GM12878 (cell line): Measurements from ENCODE around the gene TYW1B. TPM values are rescaled to one million over a fixed set of nuclear protein-coding genes. Genes with fewer than 3 reads are reported as not detected.
"Not testable (repeated sequence)": the region's sequence is repeated elsewhere in the genome, so short reads cannot be mapped to it uniquely, and the experiment has no call there.

Source experiments
- ATAC-seq: fragments of 200-7000 bp; cut with Tn5 transposase; 3 replicates; pipeline ENCODE4 v1.9.1; 2020; ENCODE audit warnings: mild to moderate bottlenecking, moderate library complexity
- BruUV-seq: library from RNA; stranded (reverse); fragments of 400-500 nt; replicated peaks from 2 replicates; lab custom pipeline; 2021; lab: Mats Ljungman, UMichigan
- CTCF ChIA-PET: fragments of 300-600 bp; sonication (Branson Sonifier 250); formaldehyde crosslinking; extraction: SDS; loops from one replicate; lab custom pipeline; 2021; ENCODE audit warnings: inconsistent platforms; lab: Yijun Ruan, JAX
- POLR2A ChIA-PET: fragments of 350-600 bp; formaldehyde crosslinking; extraction: SDS; loops from one replicate; lab custom pipeline; 2021; ENCODE audit warnings: inconsistent platforms; lab: Charles Lee
- RAD21 ChIA-PET: fragments of 300-600 bp; sonication (Branson Sonifier 250); formaldehyde crosslinking; loops from one replicate; lab custom pipeline; 2023; ENCODE audit warnings: antibody characterized with exemption; ENCODE audit not compliant: unreplicated experiment; lab: Charles Lee
- SMC1A ChIA-PET: fragments of 300-600 bp; sonication (Branson Sonifier 250); formaldehyde crosslinking; loops from one replicate; lab custom pipeline; 2023; ENCODE audit not compliant: unreplicated experiment, uncharacterized antibody; lab: Charles Lee
- DNase-seq: peaks from one replicate; pipeline ENCODE4 v3.0.0-alpha.2; 2011; ENCODE audit warnings: low read depth, low spot score
- FAIRE-seq: peaks from 3 replicates; lab custom pipeline; 2011; peaks lifted over from hg19 to GRCh38; lab: Jason Lieb, UNC
- H2AFZ ChIP-seq: 2 replicates; pipeline ENCODE4 v1.6.0; 2011; ENCODE audit warnings: low read depth, low read length, control low read depth; ENCODE audit not compliant: control insufficient read depth
- H3K27ac ChIP-seq: 2 replicates; pipeline ENCODE4 v1.5.1; 2011; ENCODE audit warnings: control low read depth; ENCODE audit not compliant: control insufficient read depth, insufficient read depth
- H3K27me3 ChIP-seq, 2 experiments: replicated peaks in 1 of 2; 2 replicates each; pipeline versions ENCODE4 v1.6.0 to v1.6.1; 2011; ENCODE audit warnings: low read length in 1 of 2; ENCODE audit not compliant: control insufficient read depth in 2 of 2, insufficient read depth in 2 of 2
- H3K36me3 ChIP-seq, 2 experiments: 2 replicates each; pipeline ENCODE4 v1.5.1; 2011; ENCODE audit warnings: low read length in 1 of 2; ENCODE audit not compliant: control insufficient read depth in 2 of 2, insufficient read depth in 2 of 2
- H3K4me1 ChIP-seq: 2 replicates; pipeline ENCODE4 v1.6.1; 2011; ENCODE audit warnings: mild to moderate bottlenecking, low read length, moderate library complexity, mixed read lengths; ENCODE audit not compliant: control insufficient read depth, insufficient read depth
- H3K4me2 ChIP-seq: 2 replicates; pipeline ENCODE4 v1.6.0; 2011; ENCODE audit warnings: control low read depth; ENCODE audit not compliant: control insufficient read depth, insufficient read depth
- H3K4me3 ChIP-seq: fragments of 200-600 bp; sonication (generic); 2 replicates; pipeline ENCODE4 v1.5.1; 2016
- H3K79me2 ChIP-seq: 2 replicates; pipeline ENCODE4 v1.6.0; 2011; ENCODE audit warnings: low read length; ENCODE audit not compliant: control insufficient read depth, insufficient read depth
- H3K9ac ChIP-seq: 2 replicates; pipeline ENCODE4 v1.8.0; 2011; ENCODE audit warnings: low read length, control low read depth, mixed read lengths; ENCODE audit not compliant: control insufficient read depth, insufficient read depth
- H3K9me3 ChIP-seq: replicated peaks from 3 replicates; pipeline ENCODE4 v1.5.1; 2011; ENCODE audit warnings: mild to moderate bottlenecking, low read length; ENCODE audit not compliant: control insufficient read depth, insufficient read depth
- H4K20me1 ChIP-seq: 2 replicates; pipeline ENCODE4 v1.6.0; 2011; ENCODE audit not compliant: control insufficient read depth, insufficient read depth
- WGBS: methylation state at CpG from one replicate; pipeline ENCODE4 v1.1.6; 2016; ENCODE audit warnings: low lambda C conversion rate; ENCODE audit not compliant: insufficient replicate concordance, insufficient coverage; ENCODE audit errors: missing lambda C conversion rate; 5-methylcytosine and 5-hydroxymethylcytosine counted together
- in situ Hi-C: fragments of 300-500 bp; cut with MboI; formaldehyde crosslinking; loops from 9 replicates; pipeline ENCODE4 v1.14.3; 2018; ENCODE audit warnings: mixed read lengths
- intact Hi-C: fragments of 100-400 bp; cut with micrococcal nuclease; formaldehyde crosslinking; loops from one replicate; pipeline ENCODE4 v1.14.2; 2022; ENCODE audit not compliant: unreplicated experiment
- polyA plus RNA-seq, 11 experiments: library from polyadenylated mRNA; depleted of rRNA in 4 of 11; unstranded in 6 of 11; stranded (reverse) in 5 of 11; fragments of >200 nt; fragmentation: Nextera tagmentation in 4 of 11; fragmentation: Illumina TruSeq in 1 of 11; extraction: Ambion mirVana in 4 of 11; extraction: Trizol in 1 of 11; gene quantifications; 1 replicate in 1 of 11; 2 replicates in 10 of 11; pipeline versions ENCODE4 v1.2.1 to v1.2.3, GENCODE V29; 2011 to 2016; ENCODE audit warnings: inconsistent platforms in 2 of 11, missing spikeins in 2 of 11, low read depth in 1 of 11
- total RNA-seq, 4 experiments: library from RNA; depleted of rRNA in 3 of 4; stranded (reverse); fragments of >200 nt in 3 of 4; fragmentation: Illumina TruSeq in 1 of 4; extraction: Trizol in 1 of 4; gene quantifications; 2 replicates each; pipeline versions ENCODE4 v1.2.1 to v1.2.3, GENCODE V29; 2013 to 2021

Gene TYW1B
- total and polyA plus RNA-seq, 10 of the 15 experiments (the other 5 are each of a cell fraction or from before 2014, with no cell fraction given): 3.5 to 6.6 (median 5.3) TPM

- intact Hi-C loops, H3K4me2 ChIP-seq, H3K79me2 ChIP-seq, in situ Hi-C loops, POLR2A ChIA-PET, RAD21 ChIA-PET, CTCF ChIA-PET, H4K20me1 ChIP-seq, ATAC-seq, H3K9ac ChIP-seq, H3K27me3 ChIP-seq, H3K36me3 ChIP-seq, H3K4me1 ChIP-seq, BruUV-seq, SMC1A ChIA-PET, DNase-seq, H3K9me3 ChIP-seq, FAIRE-seq, H3K4me3 ChIP-seq, H3K27ac ChIP-seq, H2AFZ ChIP-seq: not testable (repeated sequence)
- 35% methylated on average over 10 of the region's 10 CpGs for WGBS
These were observed 83.6 kb downstream of the TYW1B start for GRCh38 chr7:72744244-72744926.

- CTCF ChIA-PET, H3K4me3 ChIP-seq, ATAC-seq, H3K9ac ChIP-seq, intact Hi-C loops, FAIRE-seq, H4K20me1 ChIP-seq, SMC1A ChIA-PET, in situ Hi-C loops, H3K27me3 ChIP-seq, POLR2A ChIA-PET, RAD21 ChIA-PET, BruUV-seq, H3K4me2 ChIP-seq, H3K27ac ChIP-seq, H3K4me1 ChIP-seq, H3K9me3 ChIP-seq, H2AFZ ChIP-seq, H3K79me2 ChIP-seq, DNase-seq, H3K36me3 ChIP-seq: not testable (repeated sequence)
- WGBS: 100% methylated on average over 1 of the region's 2 CpGs
These were observed 84.2 kb downstream of the TYW1B start for GRCh38 chr7:72743801-72744200.

- in situ Hi-C loops, SMC1A ChIA-PET, H3K4me3 ChIP-seq, H3K4me1 ChIP-seq, H3K36me3 ChIP-seq, BruUV-seq, POLR2A ChIA-PET, H2AFZ ChIP-seq, H3K9me3 ChIP-seq, RAD21 ChIA-PET, H3K27ac ChIP-seq, FAIRE-seq, ATAC-seq, intact Hi-C loops, H3K27me3 ChIP-seq, H4K20me1 ChIP-seq, H3K79me2 ChIP-seq, H3K9ac ChIP-seq, H3K4me2 ChIP-seq, CTCF ChIA-PET, DNase-seq: not testable (repeated sequence)
- 96% methylated on average over 6 of the region's 11 CpGs for WGBS
These were observed 88.3 kb downstream of the TYW1B start for GRCh38 chr7:72739716-72740115.
